ENCODE data around the gene HPSE2.
"Not testable (repeated sequence)": the region's sequence is repeated elsewhere in the genome, so short reads cannot be mapped to it uniquely, and the experiment has no call there.

The HPSE2 gene

DNA sequence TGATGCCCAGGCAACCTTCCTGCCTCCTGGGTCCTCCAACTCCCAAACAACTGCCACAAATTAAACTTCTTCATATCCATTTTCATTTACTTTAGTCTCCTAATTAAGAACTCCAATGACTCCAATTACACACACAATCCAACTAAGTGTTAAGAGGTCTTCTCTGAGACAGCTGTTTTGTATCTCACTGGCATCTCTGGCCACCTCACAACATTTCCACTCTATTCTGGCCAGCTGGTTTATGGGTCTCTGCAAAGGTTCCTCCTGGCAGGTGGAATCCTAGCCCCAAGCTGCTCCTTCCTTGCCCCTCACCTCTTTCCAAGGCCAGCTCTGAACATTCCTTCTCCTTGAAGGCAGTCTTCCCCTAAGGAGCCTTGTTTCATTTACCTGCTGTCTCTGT lies 665.8 kb downstream of the HPSE2 start:
- DNase-seq (ENCODE audit: low read depth, low spot score): no peak
- Histone ChIP-seq H3K36me3 (ENCODE audit: insufficient read depth, low read length) (no peaks in the 10 kb centered on the region), H3K4me3 (no peak overlapping the region), H3K9me3 (ENCODE audit: low read depth, low read length) (no peaks in the 10 kb centered on the region), H3K27ac (no peak overlapping the region), H3K9ac (ENCODE audit: insufficient read length) (no peak overlapping the region)
- no peak for TF ChIP-seq EZH2 (IDR thresholded peaks at IDR 0.05)
- no peak for TF ChIP-seq FOXP2 (optimal IDR thresholded peaks at IDR 0.05; ENCODE audit: control extremely low read depth, extremely low read length, insufficient read depth)
- no peak for TF ChIP-seq POLR2AphosphoS5 (IDR thresholded peaks at IDR 0.05; ENCODE audit: borderline replicate concordance, low read depth, low read length)

DNA sequence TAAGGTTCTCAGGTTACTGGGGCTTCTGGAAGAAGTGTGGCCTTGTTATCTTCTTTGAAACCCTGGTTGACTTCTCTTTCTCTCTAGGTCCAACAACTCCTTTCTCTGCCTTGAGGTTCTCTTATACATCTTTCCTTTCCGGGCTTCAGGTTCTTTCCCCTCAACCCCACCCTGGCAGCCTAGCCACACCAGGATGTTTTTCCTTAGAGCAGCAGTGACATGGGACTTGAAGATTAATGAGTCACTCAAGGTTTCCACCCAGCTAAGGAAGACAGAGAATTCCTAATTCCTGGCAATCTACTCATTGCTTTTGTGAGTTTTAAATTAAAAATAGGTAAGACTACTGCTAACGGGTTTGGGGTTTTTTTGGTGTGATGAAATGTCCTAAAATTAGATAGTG lies 667.1 kb downstream of the HPSE2 start:
- Histone ChIP-seq H3K9me3 (ENCODE audit: low read depth, low read length) (no peaks in the 10 kb centered on the region), H3K9ac (ENCODE audit: insufficient read length) (no peak overlapping the region), H3K4me3 (no peak overlapping the region), H3K36me3 (ENCODE audit: insufficient read depth, low read length) (no peaks in the 10 kb centered on the region), H3K27ac (no peak overlapping the region)
- DNase-seq (ENCODE audit: low read depth, low spot score): no peak
- no peak for TF ChIP-seq POLR2AphosphoS5 (IDR thresholded peaks at IDR 0.05; ENCODE audit: borderline replicate concordance, low read depth, low read length)
- no peak for TF ChIP-seq EZH2 (IDR thresholded peaks at IDR 0.05)
- TF ChIP-seq FOXP2 (optimal IDR thresholded peaks at IDR 0.05; ENCODE audit: control extremely low read depth, extremely low read length, insufficient read depth): no peak

DNA sequence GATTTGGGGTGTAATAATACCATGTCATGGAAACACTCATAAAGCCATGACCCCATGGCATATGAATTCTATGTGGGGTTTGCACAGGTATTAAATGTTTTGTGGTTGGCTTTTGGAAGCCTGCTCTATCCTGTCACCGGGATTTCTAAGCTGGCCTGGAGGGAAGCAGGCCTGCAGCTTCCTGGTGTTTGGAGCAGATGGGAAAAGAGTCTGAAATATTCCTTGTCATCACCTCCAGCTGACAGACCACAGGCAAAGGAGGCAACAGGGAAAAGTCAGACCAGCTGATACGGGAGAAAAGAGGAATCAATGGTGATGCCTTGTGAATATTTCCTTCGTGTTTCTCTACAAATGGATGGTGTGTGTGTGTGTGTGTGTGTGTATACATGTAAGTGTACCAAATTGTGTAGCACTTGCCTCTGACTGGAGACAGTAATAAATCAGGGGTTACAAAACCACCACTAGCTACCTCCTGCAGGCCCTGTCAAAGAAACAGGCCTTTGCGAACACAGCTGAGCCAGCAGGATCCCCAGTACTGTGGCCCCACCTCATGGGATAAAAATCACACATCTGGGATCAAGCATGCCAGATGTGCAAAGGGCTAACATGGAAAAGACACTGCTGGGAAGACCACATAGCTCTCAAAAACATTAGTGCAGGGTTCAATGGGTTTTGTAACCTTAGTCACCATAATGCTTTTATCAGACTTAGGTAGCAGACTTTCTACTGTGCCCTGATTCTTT lies 668.1 kb downstream of the HPSE2 start:
- no peaks in the 10 kb centered on the region for H3K36me3 ChIP-seq (ENCODE audit: insufficient read depth, low read length)
- H3K4me3 ChIP-seq: no peak overlapping the region
- TF ChIP-seq FOXP2 (optimal IDR thresholded peaks at IDR 0.05; ENCODE audit: control extremely low read depth, extremely low read length, insufficient read depth) (no peak), EZH2 (IDR thresholded peaks at IDR 0.05) (no peak), POLR2AphosphoS5 (IDR thresholded peaks at IDR 0.05; ENCODE audit: borderline replicate concordance, low read depth, low read length) (no peak)
- no peak for DNase-seq (ENCODE audit: low read depth, low spot score)
- H3K9me3 ChIP-seq (ENCODE audit: low read depth, low read length): no peaks in the 10 kb centered on the region
- H3K27ac ChIP-seq: no peak overlapping the region
- H3K9ac ChIP-seq (ENCODE audit: insufficient read length): no peak overlapping the region

- no peak for DNase-seq (ENCODE audit: low read depth, low spot score)
- TF ChIP-seq EZH2 (IDR thresholded peaks at IDR 0.05) (no peak), FOXP2 (optimal IDR thresholded peaks at IDR 0.05; ENCODE audit: control extremely low read depth, extremely low read length, insufficient read depth) (no peak), POLR2AphosphoS5 (IDR thresholded peaks at IDR 0.05; ENCODE audit: borderline replicate concordance, low read depth, low read length) (no peak)
- Histone ChIP-seq H3K9me3 (ENCODE audit: low read depth, low read length) (no peaks in the 10 kb centered on the region), H3K9ac (ENCODE audit: insufficient read length) (no peak overlapping the region), H3K27ac (no peak overlapping the region), H3K36me3 (ENCODE audit: insufficient read depth, low read length) (no peaks in the 10 kb centered on the region), H3K4me3 (no peak overlapping the region)
Observed at GRCh38 chr10:98563811-98564210, 671.8 kb downstream of the HPSE2 start.

DNA sequence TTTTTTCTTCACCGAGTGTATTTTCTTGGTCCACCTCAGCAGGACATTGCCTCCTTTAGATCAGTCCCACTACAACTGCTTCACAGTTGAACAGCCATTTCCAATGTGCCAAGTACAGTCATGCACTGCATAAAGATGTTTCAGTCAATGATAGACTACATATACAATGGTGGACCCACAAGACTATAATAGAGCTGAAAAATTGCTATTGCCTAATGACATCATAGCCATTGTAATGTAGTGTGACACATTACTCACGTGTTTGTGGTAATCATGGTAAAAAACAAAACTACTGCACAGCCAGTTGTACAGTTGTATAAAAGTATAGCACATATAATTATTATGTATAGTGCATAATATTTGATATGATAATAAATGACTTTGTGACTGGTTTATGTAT lies 675.1 kb downstream of the HPSE2 start:
- no peaks in the 10 kb centered on the region for H3K36me3 ChIP-seq (ENCODE audit: insufficient read depth, low read length)
- no peak overlapping the region for H3K27ac ChIP-seq
- TF ChIP-seq FOXP2 (optimal IDR thresholded peaks at IDR 0.05; ENCODE audit: control extremely low read depth, extremely low read length, insufficient read depth): no peak
- no peak for TF ChIP-seq POLR2AphosphoS5 (IDR thresholded peaks at IDR 0.05; ENCODE audit: borderline replicate concordance, low read depth, low read length)
- TF ChIP-seq EZH2 (IDR thresholded peaks at IDR 0.05): no peak

GRCh38 chr10:98556061-98556460 lies 679.6 kb downstream of the HPSE2 start:
- no peak for TF ChIP-seq FOXP2 (optimal IDR thresholded peaks at IDR 0.05; ENCODE audit: control extremely low read depth, extremely low read length, insufficient read depth)
- no peak for TF ChIP-seq POLR2AphosphoS5 (IDR thresholded peaks at IDR 0.05; ENCODE audit: borderline replicate concordance, low read depth, low read length)
- TF ChIP-seq EZH2 (IDR thresholded peaks at IDR 0.05): no peak
- H3K9me3 ChIP-seq (ENCODE audit: low read depth, low read length): no peaks in the 10 kb centered on the region
- no peak overlapping the region for H3K9ac ChIP-seq (ENCODE audit: insufficient read length)
- no peak overlapping the region for H3K4me3 ChIP-seq
- H3K36me3 ChIP-seq (ENCODE audit: insufficient read depth, low read length): no peaks in the 10 kb centered on the region
- DNase-seq (ENCODE audit: low read depth, low spot score): no peak
- H3K27ac ChIP-seq: no peak overlapping the region

More for the DNA sequence above, 675.1 kb downstream of the HPSE2 start:
- no peaks in the 10 kb centered on the region for H3K9me3 ChIP-seq (ENCODE audit: low read depth, low read length)
- no peak for DNase-seq (ENCODE audit: low read depth, low spot score)
- no peak overlapping the region for H3K9ac ChIP-seq (ENCODE audit: insufficient read length)
- no peak overlapping the region for H3K4me3 ChIP-seq

GRCh38 chr10:98555021-98555619 lies 680.5 kb downstream of the HPSE2 start:
- TF ChIP-seq EZH2 (IDR thresholded peaks at IDR 0.05) (no peak), FOXP2 (optimal IDR thresholded peaks at IDR 0.05; ENCODE audit: control extremely low read depth, extremely low read length, insufficient read depth) (no peak), POLR2AphosphoS5 (IDR thresholded peaks at IDR 0.05; ENCODE audit: borderline replicate concordance, low read depth, low read length) (no peak)
- H3K36me3 ChIP-seq (ENCODE audit: insufficient read depth, low read length): no peaks in the 10 kb centered on the region
- DNase-seq (ENCODE audit: low read depth, low spot score): peak; percentile 2
- H3K9ac ChIP-seq (ENCODE audit: insufficient read length): no peak overlapping the region
- no peaks in the 10 kb centered on the region for H3K9me3 ChIP-seq (ENCODE audit: low read depth, low read length)
- no peak overlapping the region; the same call in 1 of the 2 replicates for H3K27ac ChIP-seq
- H3K4me3 ChIP-seq: 0 out of 2 replicates have a peak overlapping the region, but pooled peaks have one; percentile 40

- not testable (repeated sequence) for DNase-seq (ENCODE audit: low read depth, low spot score); H3K9me3 ChIP-seq (ENCODE audit: low read depth, low read length); H3K9ac ChIP-seq (ENCODE audit: insufficient read length); H3K4me3 ChIP-seq; H3K27ac ChIP-seq; H3K36me3 ChIP-seq (ENCODE audit: insufficient read depth, low read length)
Observed at GRCh38 chr10:98541561-98541960, 694.1 kb downstream of the HPSE2 start.
